22Rv1 (cell line): ENCODE measurements around the gene NELL2.
"Not testable (repeated sequence)": the region's sequence is repeated elsewhere in the genome, so short reads cannot be mapped to it uniquely, and the experiment has no call there.

Experiments
- H3K27ac ChIP-seq: fragments of 450-650 bp; 2 replicates; pipeline ENCODE4 v1.5.1; 2017
- CTCF ChIP-seq: fragments of 450-650 bp; IDR thresholded peaks from 2 replicates; pipeline ENCODE4 v1.5.1; 2017; ENCODE audit warnings: mild to moderate bottlenecking
- ZFX ChIP-seq: fragments of 450-650 bp; IDR thresholded peaks from 2 replicates; pipeline ENCODE4 v1.6.1; 2017; ENCODE audit warnings: antibody characterized with exemption, borderline replicate concordance

Gene NELL2

GRCh38 chr12:44833561-44833960, 42.6 kb downstream of the NELL2 start:
- TF ChIP-seq ZFX (no peak), CTCF (no peak)
- H3K27ac ChIP-seq = no peak overlapping the region

- TF ChIP-seq ZFX (no peak), CTCF (no peak)
- no peak overlapping the region for H3K27ac ChIP-seq
Measured at GRCh38 chr12:44830566-44831055, 45.5 kb downstream of the NELL2 start.

- TF ChIP-seq CTCF = no peak
- no peak for TF ChIP-seq ZFX
- H3K27ac ChIP-seq = no peak overlapping the region
Measured at GRCh38 chr12:44829045-44829444, 47.1 kb downstream of the NELL2 start.

GRCh38 chr12:44827832-44828438, 48.2 kb downstream of the NELL2 start:
- TF ChIP-seq ZFX (no peak), CTCF (no peak)
- no peak overlapping the region for H3K27ac ChIP-seq

GRCh38 chr12:44821702-44822101, 54.4 kb downstream of the NELL2 start:
- not testable (repeated sequence) for H3K27ac ChIP-seq

- no peak overlapping the region for H3K27ac ChIP-seq
- TF ChIP-seq ZFX (no peak), CTCF (no peak)
Measured at GRCh38 chr12:44819884-44820283, 56.2 kb downstream of the NELL2 start.

- H3K27ac ChIP-seq = no peak overlapping the region
- no peak for TF ChIP-seq ZFX
- TF ChIP-seq CTCF = no peak
Measured at GRCh38 chr12:44817687-44818086, 58.4 kb downstream of the NELL2 start.

- TF ChIP-seq ZFX (no peak), CTCF (no peak)
- no peak overlapping the region for H3K27ac ChIP-seq
Measured at GRCh38 chr12:44816446-44817017, 59.6 kb downstream of the NELL2 start.
